GM19324 (cell line): ENCODE measurements around the gene RAD51B.

Source experiments
- ATAC-seq: cut with Tn5 transposase; IDR thresholded peaks from one replicate; pipeline ENCODE4 v1.9.1; 2021; ENCODE audit warnings: mild to moderate bottlenecking, moderate library complexity; ENCODE audit not compliant: unreplicated experiment, low FRiP score

RAD51B gene

DNA sequence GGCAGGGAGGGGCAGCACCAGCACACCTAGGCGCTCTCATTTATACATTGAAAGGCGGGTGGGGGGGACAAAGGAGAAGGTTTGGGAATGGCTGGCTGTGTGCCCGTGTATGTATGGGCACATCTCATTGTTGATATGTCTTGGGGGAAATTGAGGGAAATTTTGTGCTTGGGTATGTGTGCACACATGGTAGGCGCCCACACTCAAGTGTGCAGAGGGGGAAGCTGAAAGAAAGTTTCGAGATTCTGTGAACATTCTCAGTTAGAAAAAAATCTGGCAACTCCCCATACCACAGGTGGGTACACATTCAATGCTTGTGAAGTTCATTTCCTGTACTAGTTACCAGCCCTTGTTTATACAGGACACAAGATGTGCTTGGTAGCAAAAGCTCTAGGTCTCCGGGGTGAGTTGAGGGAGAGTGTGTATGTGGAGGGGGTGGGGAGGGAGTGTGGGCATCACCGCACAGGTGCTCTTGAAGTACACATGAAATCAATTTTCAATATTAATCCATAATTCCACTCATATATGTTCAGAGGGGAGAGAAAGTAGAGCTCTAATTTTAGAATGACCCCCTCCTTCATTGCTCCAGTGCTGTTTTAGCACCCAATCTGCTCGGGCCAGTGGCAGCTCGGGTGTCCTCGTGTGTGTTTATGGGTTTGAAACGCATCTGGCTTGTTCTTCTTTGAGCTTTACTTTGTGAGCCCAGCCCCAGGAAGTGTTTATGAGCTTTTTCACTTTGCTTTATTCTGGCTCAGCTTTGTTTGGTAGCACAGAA, 687.3 kb downstream of the RAD51B start:
- no peak for ATAC-seq

DNA sequence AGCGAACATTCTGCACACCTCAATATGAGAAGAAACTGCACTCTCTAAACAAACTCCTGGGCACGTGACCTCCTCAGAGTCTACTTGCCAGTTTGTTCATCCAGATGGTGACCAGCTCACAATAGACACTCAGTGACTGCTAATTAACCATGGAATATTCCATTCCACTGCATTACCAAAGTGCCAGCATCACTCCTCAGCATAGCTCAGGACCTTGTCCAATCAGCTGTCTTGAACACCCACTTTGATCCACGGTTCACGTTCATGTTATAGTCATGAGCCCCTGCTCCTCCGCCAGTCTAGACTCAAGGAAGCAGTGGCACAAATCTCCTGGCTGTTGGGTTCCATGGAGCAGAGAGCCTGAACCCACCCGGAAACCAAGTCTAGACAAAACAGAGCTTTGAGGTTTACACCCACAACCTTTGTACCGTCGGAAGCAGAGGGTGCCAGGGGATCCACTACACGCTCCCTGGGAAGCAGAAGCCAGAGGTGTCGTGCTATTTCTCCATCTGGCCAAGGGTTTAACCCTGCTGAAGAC, 688.0 kb downstream of the RAD51B start:
- ATAC-seq: no peak

DNA sequence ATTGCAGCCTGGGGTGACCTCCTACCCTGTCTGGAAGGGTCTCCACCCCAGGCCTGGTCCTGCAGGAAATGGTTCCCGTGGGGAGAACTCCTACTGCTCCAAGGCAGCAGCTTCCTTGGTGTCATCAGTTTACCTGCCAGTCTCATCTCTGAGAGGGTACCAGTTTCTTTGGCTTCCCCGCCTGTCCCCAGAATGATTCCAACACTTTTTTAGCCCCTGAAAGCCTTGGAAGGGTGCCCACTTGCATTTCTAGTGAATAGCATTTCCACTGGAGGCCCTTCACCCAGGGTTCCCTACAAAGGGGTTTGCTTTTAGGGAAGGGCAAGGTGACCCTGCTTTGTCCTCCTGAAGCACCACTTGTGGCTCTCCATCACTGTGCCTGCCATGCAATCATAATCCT, 689.0 kb downstream of the RAD51B start:
- no peak for ATAC-seq

DNA sequence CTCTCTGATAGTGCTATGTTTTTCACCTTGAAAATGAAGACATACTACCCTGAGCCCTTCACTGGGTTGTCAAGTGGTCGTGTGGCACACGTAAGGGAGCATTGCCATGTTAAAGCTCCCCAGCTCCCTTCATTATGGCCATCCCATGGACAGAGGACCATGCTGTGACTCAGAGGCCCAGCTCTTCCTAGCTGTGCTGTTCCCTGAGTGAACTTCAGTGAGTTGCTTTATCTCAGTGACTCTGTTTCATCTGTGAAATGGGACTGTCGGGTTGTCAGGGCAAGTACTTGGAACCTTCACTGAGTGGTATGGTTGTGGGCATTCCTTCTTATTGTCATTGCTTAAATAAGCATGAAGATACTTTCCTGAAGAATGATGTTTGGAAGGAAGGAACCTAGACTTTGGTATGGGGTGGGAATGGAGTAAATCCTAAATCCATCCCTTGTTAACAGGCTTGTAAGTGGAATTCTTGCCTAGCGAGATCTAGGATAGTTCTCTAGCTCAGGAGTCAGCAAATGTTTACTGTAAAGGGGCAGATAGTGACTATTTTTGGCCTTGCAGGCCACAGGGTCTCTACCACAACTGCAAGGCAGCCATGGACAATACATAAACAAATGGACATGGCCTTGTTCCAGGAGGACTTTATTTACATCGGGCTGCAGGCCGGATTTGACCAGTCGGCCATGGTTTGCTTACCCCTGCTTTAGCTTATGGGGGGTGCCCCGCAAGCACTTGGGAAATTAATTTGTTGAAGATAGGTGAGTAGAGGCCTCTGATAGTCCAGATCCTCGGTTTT, 689.8 kb downstream of the RAD51B start:
- no peak for ATAC-seq

GRCh38 chr14:68510201-68511128, 690.9 kb downstream of the RAD51B start:
- no peak for ATAC-seq

- ATAC-seq: no peak
These were observed 691.8 kb downstream of the RAD51B start for GRCh38 chr14:68511129-68512047.

DNA sequence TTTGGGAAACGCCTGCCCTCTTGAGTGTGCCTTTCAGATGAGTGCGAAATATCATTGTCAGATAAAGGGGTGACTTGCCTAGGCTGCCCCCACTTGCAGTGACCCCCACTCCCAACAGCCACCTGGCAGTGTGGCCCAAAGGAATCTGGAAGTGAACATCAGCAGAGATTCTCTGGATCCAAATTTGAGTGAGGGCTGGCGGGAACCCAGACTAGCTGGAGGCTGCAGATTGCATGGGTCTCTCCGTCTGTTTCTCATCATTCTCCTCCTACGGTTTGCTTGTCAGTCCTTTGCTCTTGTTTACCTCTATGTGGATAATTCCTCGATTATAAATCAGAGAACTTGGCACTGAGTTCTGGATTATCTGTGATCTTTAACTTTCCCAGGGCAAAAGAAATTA, 692.5 kb downstream of the RAD51B start:
- no peak for ATAC-seq

GRCh38 chr14:68513137-68513536, 693.6 kb downstream of the RAD51B start:
- ATAC-seq: peak; percentile 12

DNA sequence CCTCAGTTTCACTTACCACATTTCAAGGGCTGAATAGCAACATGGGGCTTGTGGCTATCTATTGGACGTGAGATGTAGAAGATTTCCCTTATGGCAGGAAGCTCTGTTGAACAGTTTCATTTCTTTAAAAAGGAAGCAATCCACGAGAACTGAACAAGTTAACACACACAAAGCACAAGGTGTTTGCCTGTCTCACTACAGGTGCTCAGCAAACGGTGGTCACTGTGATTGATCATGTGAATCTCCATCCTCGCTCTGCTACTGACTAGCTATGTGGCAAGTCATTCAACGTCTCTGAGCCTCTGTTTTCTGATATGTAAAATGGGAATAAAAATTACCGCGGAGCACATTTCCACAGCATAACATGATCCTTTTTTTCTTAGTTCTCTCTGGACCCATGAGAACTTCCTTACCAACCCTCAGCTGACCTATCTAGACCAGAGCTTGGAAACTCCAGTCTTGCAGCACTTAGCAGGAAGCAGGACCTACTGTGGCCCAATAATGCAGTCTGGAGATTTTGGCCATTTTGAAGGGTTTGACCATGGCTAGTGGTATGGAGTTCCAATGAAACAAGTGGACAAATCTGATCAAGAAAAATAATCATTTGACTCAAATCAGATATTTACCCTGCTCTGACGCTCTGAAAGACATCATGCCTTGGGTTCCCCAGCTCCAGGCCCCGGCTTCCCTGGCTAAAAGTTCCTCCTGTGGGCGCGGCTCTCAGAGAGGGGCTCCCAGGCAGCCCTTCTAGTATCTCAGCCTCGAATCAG, 694.4 kb downstream of the RAD51B start:
- peak; percentile 68 for ATAC-seq

DNA sequence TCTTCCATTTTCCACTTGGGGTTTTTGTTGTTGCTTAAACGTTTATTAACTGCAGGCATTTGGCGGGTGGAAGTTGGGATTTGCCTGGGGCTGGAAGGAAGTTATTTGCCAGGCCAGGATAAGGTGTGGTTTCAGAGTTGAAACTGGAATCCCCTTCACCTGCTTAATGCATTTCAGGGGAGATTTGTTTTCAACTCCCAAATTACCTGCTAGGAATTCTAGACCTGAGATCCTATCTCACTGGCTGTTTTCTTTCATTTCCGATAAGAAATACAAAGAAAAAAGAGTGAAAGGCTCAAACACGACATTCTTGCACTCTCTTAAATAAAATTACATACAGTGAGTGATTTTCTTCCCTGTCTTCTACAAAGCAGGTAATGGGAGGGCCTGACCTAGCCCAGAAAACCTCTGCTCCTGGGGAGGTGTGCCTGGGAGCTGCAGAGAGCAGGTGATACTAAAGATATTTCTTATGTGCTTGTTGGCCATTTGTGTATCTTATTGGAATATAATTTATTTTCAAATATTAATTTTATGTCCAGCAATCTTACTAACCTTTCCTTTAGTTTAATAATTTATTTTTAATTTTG, 695.1 kb downstream of the RAD51B start:
- ATAC-seq: no peak

DNA sequence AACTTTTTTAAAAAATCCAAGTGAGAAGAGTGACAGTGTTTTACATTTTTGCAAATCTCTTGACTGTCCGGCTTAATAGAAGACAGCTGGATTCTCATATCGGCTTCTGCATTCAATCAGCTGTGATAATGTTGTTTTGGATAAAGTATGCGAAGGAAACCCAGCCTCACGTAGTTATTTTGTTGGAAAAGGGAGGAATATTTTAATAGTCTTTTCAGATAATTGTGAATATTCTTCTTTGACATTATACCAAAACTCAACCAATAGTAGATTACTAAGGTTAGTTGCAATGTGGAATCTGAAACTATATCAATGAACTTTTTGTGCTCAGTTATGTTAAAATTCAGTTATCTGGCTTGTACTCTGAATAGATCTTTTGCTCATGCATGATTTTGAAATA, 696.8 kb downstream of the RAD51B start:
- ATAC-seq: no peak

DNA sequence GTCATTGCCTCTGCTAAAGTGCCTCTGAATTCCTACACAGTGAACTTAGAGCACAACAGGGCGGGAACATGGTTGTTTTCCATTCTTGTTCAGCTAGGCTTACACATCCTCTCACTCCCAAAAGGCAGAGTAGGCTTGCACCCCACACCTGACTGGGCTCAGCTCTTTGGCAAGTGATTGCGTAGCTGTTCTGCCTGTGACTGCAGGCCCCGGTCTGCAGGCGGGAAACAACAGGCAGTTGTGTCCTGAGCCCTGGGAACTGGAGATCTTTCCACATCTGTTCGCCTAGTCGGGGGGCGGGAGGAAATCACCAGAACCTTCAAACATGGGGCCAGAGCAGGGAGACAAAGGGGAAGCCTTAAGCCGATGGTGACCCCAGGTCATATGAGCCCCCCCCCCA, 698.6 kb downstream of the RAD51B start:
- no peak for ATAC-seq

- ATAC-seq: no peak
These were observed 699.4 kb downstream of the RAD51B start for GRCh38 chr14:68518761-68519670.

GRCh38 chr14:68519671-68520187, 700.1 kb downstream of the RAD51B start:
- peak; percentile 70 for ATAC-seq

GRCh38 chr14:68520637-68521556, 701.3 kb downstream of the RAD51B start:
- ATAC-seq: no peak

DNA sequence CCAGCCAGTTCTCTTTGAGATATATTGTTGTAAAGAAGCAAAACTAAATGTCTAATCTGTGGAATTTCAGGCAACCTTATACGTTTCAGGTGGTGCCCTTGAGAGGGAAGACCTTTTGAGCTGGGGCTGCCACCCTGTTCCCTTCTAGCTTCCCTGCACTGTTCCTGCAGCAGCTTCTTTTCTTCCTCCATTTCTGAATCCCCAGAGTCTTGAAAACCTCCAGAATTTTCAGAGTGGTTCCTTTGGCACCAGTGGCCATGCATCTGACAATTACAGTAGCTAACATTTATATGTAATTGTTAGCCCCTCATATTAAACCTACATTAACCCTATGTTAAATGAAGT, 702.0 kb downstream of the RAD51B start:
- no peak for ATAC-seq
